ENCODE measurements around the gene DNLZ.

DNA sequence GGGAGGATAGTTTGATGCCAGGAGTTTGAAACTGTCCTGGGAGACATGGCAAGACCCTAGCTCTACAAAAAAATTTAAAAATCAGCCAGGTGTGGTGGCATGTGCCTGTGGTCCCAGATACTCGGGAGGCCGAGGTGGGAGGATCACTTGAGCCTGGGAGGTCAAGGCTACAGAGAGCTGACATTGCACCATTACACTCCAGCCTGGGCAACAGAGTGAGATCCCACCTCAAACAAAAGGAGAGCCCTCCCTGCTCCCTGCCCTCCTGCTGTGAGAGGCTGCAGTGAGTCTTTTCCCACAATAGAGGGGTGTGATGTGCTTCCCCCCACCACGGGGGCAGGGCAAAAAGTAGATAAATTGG, 49.5 kb downstream of the DNLZ start:
- TF ChIP-seq CTCF (IDR thresholded peaks at IDR 0.05) (no peak), POLR2AphosphoS5 (IDR thresholded peaks at IDR 0.05) (no peak)
